HCT116 (cell line): Measurements from ENCODE around the gene NXN. TPM values are rescaled to one million over a fixed set of nuclear protein-coding genes. Genes with fewer than 3 reads are reported as not detected.

Experiments used
- ATAC-seq: fragments of 200-7000 bp; cut with Tn5 transposase; 2 replicates; pipeline ENCODE4 v1.9.1; 2020; ENCODE audit warnings: mild to moderate bottlenecking, moderate library complexity
- BruUV-seq: library from RNA; stranded (reverse); fragments of 400-500 nt; replicated peaks from 2 replicates; lab custom pipeline; 2021; lab: Mats Ljungman, UMichigan
- CTCF ChIA-PET: fragments of 300-600 bp; sonication (Branson Sonifier 250); formaldehyde crosslinking; loops from one replicate; lab custom pipeline; 2021; ENCODE audit warnings: antibody characterized with exemption; lab: Charles Lee
- POLR2A ChIA-PET: fragments of 300-600, 350-600 bp; sonication (Branson Sonifier 250); formaldehyde crosslinking; loops from one replicate; lab custom pipeline; 2021; ENCODE audit warnings: antibody characterized with exemption; lab: Charles Lee
- RAD21 ChIA-PET, 2 experiments: fragments of 300-600 bp; sonication (Branson Sonifier 250); formaldehyde crosslinking; loops; one replicate each; lab custom pipeline; 2023; ENCODE audit warnings: low total read pairs in 2 of 2; ENCODE audit not compliant: uncharacterized antibody in 2 of 2, unreplicated experiment in 2 of 2, low non-redundant PET in 1 of 2; lab: Charles Lee
- DNase-seq: peaks from one replicate; pipeline ENCODE4 v3.0.0-alpha.2; 2010; ENCODE audit warnings: low read depth, low spot score
- H2AFZ ChIP-seq: fragments of 200-600 bp; shearing (Covaris generic), sonication (generic); 2 replicates; pipeline ENCODE4 v1.6.1; 2017; ENCODE audit warnings: low read depth, mixed run types, mixed read lengths, antibody characterized with exemption, low read length; ENCODE audit not compliant: poor library complexity, severe bottlenecking
- H3K27ac ChIP-seq: 2 replicates; pipeline ENCODE4 v1.5.1; 2012; ENCODE audit warnings: low read depth, low read length
- H3K27me3 ChIP-seq: fragments of 200-600 bp; sonication (generic); 2 replicates; pipeline ENCODE4 v1.6.1; 2016; ENCODE audit warnings: mixed run types, low read length, mixed read lengths; ENCODE audit not compliant: insufficient read depth
- H3K36me3 ChIP-seq, 2 experiments: fragments of 200-500 bp in 1 of 2; fragments of 200-600 bp in 1 of 2; sonication (Bioruptor generic) in 1 of 2; sonication (generic) in 1 of 2; 2 replicates each; pipeline versions ENCODE4 v1.5.1 to v1.6.1; 2014 to 2016; ENCODE audit warnings: low read length in 2 of 2, inconsistent platforms in 1 of 2, mixed read lengths in 1 of 2, mixed run types in 1 of 2; ENCODE audit not compliant: insufficient read depth in 2 of 2, control insufficient read depth in 1 of 2
- H3K4me1 ChIP-seq, 2 experiments: fragments of 200-600 bp in 1 of 2; sonication (generic) in 1 of 2; 2 replicates each; pipeline versions ENCODE4 v1.5.1 to v1.6.1; 2012 to 2017; ENCODE audit warnings: low read length in 2 of 2, inconsistent platforms in 1 of 2, mild to moderate bottlenecking in 1 of 2, mixed read lengths in 1 of 2, mixed run types in 1 of 2, moderate library complexity in 1 of 2; ENCODE audit not compliant: insufficient read depth in 2 of 2, control insufficient read depth in 1 of 2
- H3K4me2 ChIP-seq: fragments of 200-600 bp; sonication (generic); 2 replicates; pipeline ENCODE4 v1.6.1; 2017; ENCODE audit warnings: mixed run types, low read length, mixed read lengths
- H3K4me3 ChIP-seq, 2 experiments: fragments of 200-600 bp in 1 of 2; sonication (generic) in 1 of 2; replicated peaks in 1 of 2; 2 replicates each; pipeline ENCODE4 v1.5.1; 2011 to 2016; ENCODE audit warnings: low read length in 2 of 2, control low read depth in 1 of 2, low read depth in 1 of 2, mild to moderate bottlenecking in 1 of 2, mixed read lengths in 1 of 2, mixed run types in 1 of 2
- H3K79me2 ChIP-seq: fragments of 200-600 bp; sonication (generic); 2 replicates; pipeline ENCODE4 v1.6.1; 2017; ENCODE audit warnings: mild to moderate bottlenecking, mixed run types, low read length, moderate library complexity, mixed read lengths; ENCODE audit not compliant: insufficient read depth
- H3K9ac ChIP-seq: fragments of 200-600 bp; sonication (generic); 2 replicates; pipeline ENCODE4 v1.6.1; 2016; ENCODE audit warnings: low read length, mixed read lengths
- H3K9me2 ChIP-seq: fragments of 200-600 bp; sonication (generic), shearing (Covaris generic); 2 replicates; pipeline ENCODE4 v1.6.1; 2017; ENCODE audit warnings: mixed run types, mild to moderate bottlenecking, moderate library complexity; ENCODE audit not compliant: insufficient read depth
- H3K9me3 ChIP-seq, 2 experiments: fragments of 200-500 bp in 1 of 2; fragments of 200-600 bp in 1 of 2; sonication (Bioruptor generic) in 1 of 2; sonication (generic) in 1 of 2; 2 replicates each; pipeline ENCODE4 v1.6.1; 2014 to 2017; ENCODE audit warnings: low read length in 2 of 2, mixed read lengths in 2 of 2, inconsistent platforms in 1 of 2, low read depth in 1 of 2, mild to moderate bottlenecking in 1 of 2, mixed run types in 1 of 2, moderate library complexity in 1 of 2; ENCODE audit not compliant: control insufficient read depth in 1 of 2, insufficient read depth in 1 of 2
- H4K20me1 ChIP-seq: fragments of 200-600 bp; sonication (generic), shearing (Covaris generic); 2 replicates; pipeline ENCODE4 v1.6.1; 2017; ENCODE audit warnings: mixed run types, mild to moderate bottlenecking, moderate library complexity; ENCODE audit not compliant: insufficient read depth
- CBX3 ChIP-seq: IDR thresholded peaks from 2 replicates; pipeline ENCODE4 v1.6.1; 2012; ENCODE audit warnings: low read depth
- ELF1 ChIP-seq: IDR thresholded peaks from 2 replicates; pipeline ENCODE4 v1.6.1; 2012; ENCODE audit warnings: low read depth, borderline replicate concordance
- EZH2phosphoT487 ChIP-seq: fragments of 200-600 bp; IDR thresholded peaks from 2 replicates; pipeline ENCODE4 v1.6.1; 2018; ENCODE audit warnings: antibody characterized with exemption, borderline replicate concordance
- FOSL1 ChIP-seq: IDR thresholded peaks from 2 replicates; pipeline ENCODE4 v1.6.1; 2012; ENCODE audit warnings: low read depth
- JUND ChIP-seq: IDR thresholded peaks from 2 replicates; pipeline ENCODE4 v1.6.1; 2012
- YY1 ChIP-seq: IDR thresholded peaks from 2 replicates; pipeline ENCODE4 v1.6.1; 2011; ENCODE audit warnings: low read length, low read depth, moderate library complexity, mild to moderate bottlenecking; ENCODE audit not compliant: insufficient replicate concordance; ENCODE audit errors: extremely low read depth
- ZFX ChIP-seq: fragments of 450-650 bp; IDR thresholded peaks from 2 replicates; pipeline ENCODE4 v1.6.1; 2017
- intact Hi-C: fragments of 100-400 bp; cut with micrococcal nuclease; formaldehyde crosslinking; loops from 2 replicates; pipeline ENCODE4 v1.10.0; 2022
- total RNA-seq: library from RNA; stranded (reverse); gene quantifications from one replicate; pipeline ENCODE4 v1.2.1, GENCODE V29; 2021; ENCODE audit not compliant: unreplicated experiment
- TF ChIP-seq, protein P1 (sequence below): IDR thresholded peaks from 2 replicates; pipeline ENCODE4 v1.6.1; 2012

The NXN gene
- total RNA-seq, 1 experiment from 2014 or later: 83.7 TPM

DNA sequence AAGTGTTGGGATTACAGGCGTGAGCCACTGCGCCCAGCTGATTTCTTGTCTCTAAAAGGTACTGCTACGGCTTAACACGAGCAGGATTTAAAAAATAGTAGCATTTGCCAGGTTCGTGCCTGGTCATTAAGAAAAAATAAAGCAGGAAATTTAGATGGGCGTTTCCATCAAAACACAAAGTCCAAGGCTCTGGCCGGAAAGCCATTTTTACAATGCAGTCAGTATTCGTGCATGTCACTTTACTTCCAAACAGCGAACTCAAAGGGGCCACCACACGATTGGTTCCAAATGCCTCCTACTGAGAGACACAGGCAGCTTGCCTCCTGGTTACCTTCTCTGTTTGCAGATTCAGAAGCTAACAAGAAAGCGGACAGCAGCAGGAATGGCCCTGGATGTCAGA, 131.2 kb downstream of the NXN start:
- no peak for DNase-seq
- ChIA-PET POLR2A (no interaction called here), CTCF (no interaction called here), RAD21 (no interaction called here)
- Histone ChIP-seq H3K9me3 (no peaks in the 10 kb centered on the region), H3K27ac (no peak overlapping the region), H3K36me3 (no peaks in the 10 kb centered on the region), H4K20me1 (no peaks in the 10 kb centered on the region), H3K4me2 (no peak overlapping the region), H3K9ac (no peak overlapping the region), H3K79me2 (peaks cover 74% of the 10 kb centered on the region), H3K4me1 (no peaks in the 10 kb centered on the region), H3K9me2 (no peaks in the 10 kb centered on the region), H2AFZ (no peak overlapping the region), H3K27me3 (no peaks in the 10 kb centered on the region), H3K4me3 (no peak overlapping the region)
- intact Hi-C loops: no loop called here
- TF ChIP-seq FOSL1 (no peak), ZFX (no peak), EZH2phosphoT487 (no peak), ELF1 (no peak), CBX3 (no peak), YY1 (no peak), JUND (no peak)
- BruUV-seq: no TSS peak
- ATAC-seq: no peak

DNA sequence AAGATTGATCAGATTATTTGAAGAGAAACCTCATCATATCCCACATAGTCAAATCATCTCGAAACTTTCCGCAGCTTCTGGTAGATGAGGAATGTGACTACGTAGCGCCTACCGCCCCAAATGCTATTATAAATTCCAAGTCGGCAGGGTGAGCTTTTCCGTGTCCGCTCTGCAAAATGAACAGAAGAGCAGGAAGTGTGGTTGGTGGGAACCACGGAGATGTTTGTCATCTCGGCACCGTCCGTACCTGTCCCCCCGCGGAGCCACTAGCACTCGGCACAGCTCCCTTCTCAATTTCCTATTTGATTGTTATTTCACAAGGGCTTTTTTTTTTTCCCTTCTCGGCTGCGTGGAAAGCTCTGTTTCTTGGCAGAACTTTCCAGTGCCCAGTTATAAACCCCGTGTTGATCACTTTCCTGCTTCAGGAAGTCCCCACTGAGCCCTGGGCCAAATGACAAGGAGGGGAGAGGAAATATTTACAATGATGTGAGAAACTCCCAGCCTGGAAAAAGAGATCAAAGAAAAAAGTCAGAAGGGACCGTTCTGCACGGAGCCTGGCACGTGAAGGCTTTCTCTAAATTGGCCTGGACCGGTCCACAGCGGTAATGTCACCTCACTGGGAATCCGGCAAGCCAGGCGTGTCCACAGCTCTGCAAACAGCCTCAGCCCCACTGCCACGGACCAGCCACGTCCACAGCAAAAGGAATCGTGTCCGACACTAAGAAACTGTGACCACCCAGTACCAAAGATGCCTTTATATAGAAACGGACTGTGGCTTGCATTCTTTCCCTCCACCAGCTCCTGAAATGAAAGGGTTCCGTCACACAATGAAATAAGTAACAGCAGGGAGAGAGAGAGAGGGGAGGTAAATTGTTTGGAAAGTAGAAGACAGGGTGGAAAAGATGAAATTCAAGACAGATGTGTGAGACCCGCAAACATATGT, 132.4 kb downstream of the NXN start:
- no peaks in the 10 kb centered on the region for H3K9me2 ChIP-seq
- peaks cover 75% of the 10 kb centered on the region for H3K79me2 ChIP-seq
- no peak for ATAC-seq
- H3K9ac ChIP-seq: no peak overlapping the region
- no peaks in the 10 kb centered on the region for H3K36me3 ChIP-seq
- H4K20me1 ChIP-seq: no peaks in the 10 kb centered on the region
- H3K4me3 ChIP-seq: no peak overlapping the region
- BruUV-seq: no TSS peak
- H3K4me2 ChIP-seq: no peak overlapping the region
- H3K27ac ChIP-seq: no peak overlapping the region
- POLR2A ChIA-PET: no interaction called here
- TF ChIP-seq, protein P1, sequence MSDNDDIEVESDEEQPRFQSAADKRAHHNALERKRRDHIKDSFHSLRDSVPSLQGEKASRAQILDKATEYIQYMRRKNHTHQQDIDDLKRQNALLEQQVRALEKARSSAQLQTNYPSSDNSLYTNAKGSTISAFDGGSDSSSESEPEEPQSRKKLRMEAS: no peak
- no peak for TF ChIP-seq EZH2phosphoT487
- no peaks in the 10 kb centered on the region for H3K9me3 ChIP-seq
- no peak for DNase-seq
- CTCF ChIA-PET: no interaction called here
- intact Hi-C loops: no loop called here
- H2AFZ ChIP-seq: no peak overlapping the region
- no peaks in the 10 kb centered on the region for H3K4me1 ChIP-seq
- no peaks in the 10 kb centered on the region for H3K27me3 ChIP-seq
- RAD21 ChIA-PET: no interaction called here
